AG09309 (cell line): ENCODE results near the gene BCAM.
A peak's percentile ranks its signal among the peaks of the same experiment; 100 is the strongest.

ENCODE experiments used
- DNase-seq: peaks from one replicate; pipeline ENCODE4 v3.0.0-alpha.2; 2010; ENCODE audit warnings: low read depth
- H3K4me3 ChIP-seq: 2 replicates; pipeline ENCODE4 v1.5.1; 2011; ENCODE audit warnings: mild to moderate bottlenecking, low read depth, low read length, moderate library complexity; ENCODE audit not compliant: control insufficient read depth
- CTCF ChIP-seq: IDR thresholded peaks from 2 replicates; pipeline ENCODE4 v1.5.1; 2011; ENCODE audit warnings: mild to moderate bottlenecking, low read depth, low read length, inconsistent platforms; ENCODE audit not compliant: insufficient read depth, control insufficient read depth; ENCODE audit errors: missing control alignments

The BCAM gene

GRCh38 chr19:44807162-44807561, 1.7 kb upstream of the BCAM start:
- DNase-seq, result no peak
- no peak for TF ChIP-seq CTCF
- no peak overlapping the region for H3K4me3 ChIP-seq

GRCh38 chr19:44807652-44808462, 1.0 kb upstream of the BCAM start:
- DNase-seq, result no peak
- H3K4me3 ChIP-seq, result no peak overlapping the region
- peak; percentile 54 for TF ChIP-seq CTCF

GRCh38 chr19:44809577-44810233, 802 bp downstream of the BCAM start:
- DNase-seq, result no peak
- peak overlapping the region; percentile 42 for H3K4me3 ChIP-seq
- TF ChIP-seq CTCF, result no peak

GRCh38 chr19:44810234-44811121, 1.6 kb downstream of the BCAM start:
- no peak overlapping the region for H3K4me3 ChIP-seq
- no peak for TF ChIP-seq CTCF

GRCh38 chr19:44811122-44811419, 2.2 kb downstream of the BCAM start:
- DNase-seq, result no peak
- H3K4me3 ChIP-seq, result no peak overlapping the region
- TF ChIP-seq CTCF, result no peak

More at GRCh38 chr19:44810234-44811121, 1.6 kb downstream of the BCAM start:
- no peak for DNase-seq

- TF ChIP-seq CTCF, result no peak
- H3K4me3 ChIP-seq, result no peak overlapping the region
- DNase-seq, result no peak
These were observed 3.3 kb downstream of the BCAM start for GRCh38 chr19:44812142-44812718.
